Body of pancreas (tissue), 4 donors: ENCODE data around the gene OR10V1.

Experiments used
- CTCF ChIP-seq, 7 experiments: fragments of 450-650 bp in 4 of 7; fragments of 200-600 bp in 3 of 7; sonication (generic) in 3 of 7; IDR thresholded peaks; one replicate each; pipeline ENCODE4 v1.5.1; 2016 to 2019; ENCODE audit warnings: antibody characterized with exemption in 7 of 7
- POLR2A ChIP-seq, 3 donors: fragments of 450-650 bp; IDR thresholded peaks; one replicate each; pipeline ENCODE4 v1.6.1; 2016; ENCODE audit warnings: antibody characterized with exemption in 3 of 3, mild to moderate bottlenecking in 2 of 3

- no peak for TF ChIP-seq CTCF (IDR thresholded peaks at IDR 0.05)
- no peak for TF ChIP-seq POLR2A (IDR thresholded peaks at IDR 0.05)
Measured at GRCh38 chr11:59671471-59671870, 42.2 kb downstream of the OR10V1 start.
